H1 (cell line): ENCODE measurements around the gene WWC1. TPM values are rescaled to one million over a fixed set of nuclear protein-coding genes. Genes with fewer than 3 reads are reported as not detected.

Experiments
- CTCF ChIP-seq, 3 experiments: IDR thresholded peaks; 1 replicate in 2 of 3; 2 replicates in 1 of 3; pipeline versions ENCODE4 v1.5.1 to v1.6.1; 2011; ENCODE audit warnings: low read length in 3 of 3, mild to moderate bottlenecking in 3 of 3, inconsistent platforms in 2 of 3, low read depth in 1 of 3, moderate library complexity in 1 of 3; ENCODE audit not compliant: insufficient read depth in 1 of 3; ENCODE audit errors: control extremely low read depth in 1 of 3
- polyA plus RNA-seq, 7 experiments: library from polyadenylated mRNA; depleted of rRNA in 3 of 7; stranded (reverse) in 5 of 7; unstranded in 2 of 7; fragments of >200 nt in 5 of 7; fragments of 200-250 nt in 2 of 7; gene quantifications; 1 replicate in 5 of 7; 2 replicates in 1 of 7; 4 replicates in 1 of 7; pipeline versions ENCODE4 v1.2.1 to v1.2.3, GENCODE V29; 2011 to 2013; ENCODE audit warnings: missing spikeins in 2 of 7, mixed read lengths in 2 of 7
- total RNA-seq: library from RNA; stranded (reverse); fragmentation: NEBNext Ultra II Directional; extraction: Animal tissue kit (Norgen Biotek cat#: 25700); gene quantifications from 2 replicates; pipeline ENCODE4 v1.2.1, GENCODE V29; 2021

The WWC1 gene
- total and polyA plus RNA-seq, 2 of the 8 experiments (the other 6 are each of a cell fraction or from before 2014, with no cell fraction given) = 16.4 to 41.1 TPM

DNA sequence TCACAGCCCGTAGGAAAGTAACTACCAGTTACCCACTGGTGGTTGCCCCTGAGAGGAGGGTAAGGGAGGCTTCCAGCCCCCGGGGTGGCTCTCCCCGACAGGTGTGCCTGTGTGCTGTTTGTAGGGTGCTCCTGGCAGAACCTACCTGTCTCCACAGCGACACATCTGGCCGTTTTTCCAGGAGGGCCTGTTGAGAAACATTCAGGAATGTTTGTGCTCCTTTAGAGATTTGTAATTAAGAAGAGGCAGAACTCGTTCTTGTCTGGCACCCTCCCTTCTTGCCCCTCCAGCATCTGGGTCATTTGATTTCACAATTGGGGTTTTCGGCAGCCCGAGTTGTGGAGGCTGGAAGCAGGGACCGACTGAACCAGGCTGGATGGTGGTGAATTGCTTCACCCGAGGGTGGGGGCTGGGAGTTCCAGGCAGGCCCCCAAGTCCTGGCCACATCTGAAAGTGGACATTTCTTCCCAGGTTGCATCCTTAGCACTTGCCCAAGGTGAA is 74.2 kb downstream of the WWC1 start (continued):
- TF ChIP-seq CTCF (IDR thresholded peaks at IDR 0.05; ENCODE audit: control extremely low read depth in 1 of 3, insufficient read depth in 1 of 3, low read depth in 1 of 3, low read length in 3 of 3) = peak; percentile 37 to 54 (median 52); a peak in 3 of 4 replicates
- TF ChIP-seq, all 59 proteins: peak for 3
